WTC11 (cell line): ENCODE data around the gene OR11G2.

Experiments
- ATF1 ChIP-seq: sonication (generic); formaldehyde crosslinking; IDR thresholded peaks from 2 replicates; pipeline ENCODE4 v1.8.1; 2023; ENCODE audit warnings: mild to moderate bottlenecking, moderate library complexity, missing genetic modification reagents
- CREB1 ChIP-seq: sonication (generic); formaldehyde crosslinking; IDR thresholded peaks from 2 replicates; pipeline ENCODE4 v1.8.0; 2023; ENCODE audit warnings: mild to moderate bottlenecking, missing genetic modification reagents
- CTCF ChIP-seq: fragments of 200-600 bp; IDR thresholded peaks from 2 replicates; pipeline ENCODE4 v1.8.0; 2022; ENCODE audit warnings: antibody characterized with exemption
- ETV6 ChIP-seq: sonication (generic); formaldehyde crosslinking; IDR thresholded peaks from 2 replicates; pipeline ENCODE4 v1.8.1; 2022; ENCODE audit warnings: mild to moderate bottlenecking, missing genetic modification reagents
- GABPB1 ChIP-seq: sonication (generic); formaldehyde crosslinking; IDR thresholded peaks from 2 replicates; pipeline ENCODE4 v1.8.1; 2023; ENCODE audit warnings: mild to moderate bottlenecking, missing genetic modification reagents
- KAT7 ChIP-seq: sonication (generic); formaldehyde crosslinking; IDR thresholded peaks from 2 replicates; pipeline ENCODE4 v1.8.1; 2023; ENCODE audit warnings: missing genetic modification reagents, mild to moderate bottlenecking, borderline replicate concordance
- MAX ChIP-seq: sonication (generic); formaldehyde crosslinking; IDR thresholded peaks from 2 replicates; pipeline ENCODE4 v1.8.0; 2022; ENCODE audit warnings: mild to moderate bottlenecking, missing genetic modification reagents
- TCF7 ChIP-seq: sonication (generic); formaldehyde crosslinking; IDR thresholded peaks from 2 replicates; pipeline ENCODE4 v1.8.0; 2022; ENCODE audit warnings: mild to moderate bottlenecking, low read depth, missing genetic modification reagents, moderate library complexity
- USF1 ChIP-seq: sonication (generic); formaldehyde crosslinking; IDR thresholded peaks from 2 replicates; pipeline ENCODE4 v1.8.0; 2022; ENCODE audit warnings: mild to moderate bottlenecking, missing genetic modification reagents

GRCh38 chr14:20179218-20179617 lies 11.5 kb upstream of the OR11G2 start:
- TF ChIP-seq CTCF (no peak), USF1 (CRISPR knock-in tag) (no peak), MAX (CRISPR knock-in tag) (no peak), TCF7 (CRISPR knock-in tag) (no peak), GABPB1 (CRISPR knock-in tag) (no peak), KAT7 (CRISPR knock-in tag) (no peak), CREB1 (CRISPR knock-in tag) (no peak), ETV6 (CRISPR knock-in tag) (no peak), ATF1 (no peak)
